HepG2 (cell line): ENCODE results near the gene CCDC154. TPM values are rescaled to one million over a fixed set of nuclear protein-coding genes. Genes with fewer than 3 reads are reported as not detected.

Experiments
- ATAC-seq: fragments of 200-7000 bp; cut with Tn5 transposase; 3 replicates; pipeline ENCODE4 v1.9.1; 2020; ENCODE audit warnings: mild to moderate bottlenecking, moderate library complexity
- BruUV-seq: library from RNA; stranded (reverse); fragments of 400-500 nt; replicated peaks from 2 replicates; lab custom pipeline; 2021; lab: Mats Ljungman, UMichigan
- CTCF ChIA-PET: fragments of 300-600 bp; formaldehyde crosslinking; extraction: SDS; loops from one replicate; lab custom pipeline; 2021; ENCODE audit warnings: low total read pairs, inconsistent platforms, low intra/inter-chr PET ratio; lab: Yijun Ruan, JAX
- POLR2A ChIA-PET: fragments of 350-600 bp; sonication (Branson Sonifier 250); formaldehyde crosslinking; loops from one replicate; lab custom pipeline; 2020; ENCODE audit warnings: antibody characterized with exemption, inconsistent platforms; lab: Yijun Ruan, JAX
- DNase-seq: peaks from one replicate; pipeline ENCODE4 v3.0.0-alpha.2; 2015; ENCODE audit warnings: low spot score
- FAIRE-seq: peaks from 3 replicates; lab custom pipeline; 2011; peaks lifted over from hg19 to GRCh38; lab: Jason Lieb, UNC
- H2AFZ ChIP-seq: one replicate; pipeline ENCODE4 v1.6.1; 2011; ENCODE audit warnings: low read length, inconsistent platforms
- H3K27ac ChIP-seq: fragments of 300-600 bp; 3 replicates; pipeline ENCODE4 v1.8.0; 2011; ENCODE audit warnings: mixed run types, mild to moderate bottlenecking, mixed read lengths, low read length, inconsistent platforms; ENCODE audit not compliant: insufficient read depth; ENCODE audit errors: extremely low read length
- H3K27me3 ChIP-seq, 2 experiments: fragments of 200-600 bp in 1 of 2; 2 replicates in 1 of 2; 3 replicates in 1 of 2; pipeline versions ENCODE4 v1.6.0 to v1.8.0; 2011; ENCODE audit warnings: low read length in 2 of 2, mild to moderate bottlenecking in 2 of 2, moderate library complexity in 2 of 2, inconsistent platforms in 1 of 2; ENCODE audit not compliant: insufficient read depth in 2 of 2, control insufficient read depth in 1 of 2
- H3K36me3 ChIP-seq, 2 experiments: fragments of 200-600 bp in 1 of 2; replicated peaks in 1 of 2; 2 replicates in 1 of 2; 3 replicates in 1 of 2; pipeline versions ENCODE4 v1.5.1 to v1.8.0; 2011; ENCODE audit warnings: low read length in 2 of 2, inconsistent platforms in 1 of 2; ENCODE audit not compliant: insufficient read depth in 2 of 2, control insufficient read depth in 1 of 2
- H3K4me1 ChIP-seq: 2 replicates; pipeline ENCODE4 v1.5.1; 2012; ENCODE audit warnings: low read length, inconsistent platforms; ENCODE audit not compliant: insufficient read depth
- H3K4me2 ChIP-seq: 2 replicates; pipeline ENCODE4 v1.6.0; 2011; ENCODE audit warnings: low read depth, low read length, inconsistent platforms
- H3K4me3 ChIP-seq, 3 experiments: fragments of 200-600 bp in 1 of 3; sonication (generic), shearing (Covaris generic) in 1 of 3; replicated peaks in 1 of 3; 2 replicates each; pipeline ENCODE4 v1.5.1; 2011 to 2016; ENCODE audit warnings: low read length in 3 of 3, inconsistent platforms in 2 of 3, low read depth in 2 of 3, mild to moderate bottlenecking in 2 of 3, control low read depth in 1 of 3, mixed read lengths in 1 of 3; ENCODE audit not compliant: insufficient read depth in 1 of 3
- H3K79me2 ChIP-seq: one replicate; pipeline ENCODE4 v1.6.1; 2011; ENCODE audit warnings: low read length, inconsistent platforms; ENCODE audit not compliant: insufficient read depth
- H3K9ac ChIP-seq: 2 replicates; pipeline ENCODE4 v1.6.0; 2011; ENCODE audit warnings: mild to moderate bottlenecking, low read depth, low read length, inconsistent platforms; ENCODE audit not compliant: insufficient read depth
- H3K9me3 ChIP-seq: 2 replicates; pipeline ENCODE4 v1.5.1; 2012; ENCODE audit warnings: mild to moderate bottlenecking, low read length
- H4K20me1 ChIP-seq: 2 replicates; pipeline ENCODE4 v1.6.0; 2011; ENCODE audit warnings: inconsistent platforms, mild to moderate bottlenecking, low read length, moderate library complexity; ENCODE audit not compliant: insufficient read depth
- ATAD3A ChIP-seq: sonication (generic); formaldehyde crosslinking; IDR thresholded peaks from 2 replicates; pipeline ENCODE4 v1.4.0; 2020; ENCODE audit warnings: missing genetic modification reagents
- BCLAF1 ChIP-seq: fragments of 450-650 bp; IDR thresholded peaks from 2 replicates; pipeline ENCODE4 v1.6.1; 2017; ENCODE audit warnings: mild to moderate bottlenecking
- KDM6A ChIP-seq: IDR thresholded peaks from 2 replicates; pipeline ENCODE4 v1.6.1; 2016; ENCODE audit warnings: low read depth
- NRL ChIP-seq: sonication (generic); formaldehyde crosslinking; IDR thresholded peaks from 2 replicates; pipeline ENCODE4 v1.5.0; 2020; ENCODE audit warnings: missing genetic modification reagents, mild to moderate bottlenecking, moderate library complexity, borderline replicate concordance
- TAF15 ChIP-seq: fragments of 200-400 bp; formaldehyde crosslinking; IDR thresholded peaks from one replicate; pipeline ENCODE4 v1.6.1; 2018; ENCODE audit warnings: mild to moderate bottlenecking, low read depth, low read length; ENCODE audit not compliant: poor library complexity, severe bottlenecking
- ZBTB4 ChIP-seq: sonication (generic); formaldehyde crosslinking; IDR thresholded peaks from 2 replicates; pipeline ENCODE4 v1.4.0; 2020; ENCODE audit warnings: missing genetic modification reagents, mild to moderate bottlenecking, borderline replicate concordance
- ZFP37 ChIP-seq: sonication (generic); formaldehyde crosslinking; IDR thresholded peaks from 2 replicates; pipeline ENCODE4 v1.4.0; 2020; ENCODE audit warnings: missing genetic modification reagents, borderline replicate concordance
- ZNF34 ChIP-seq: sonication (generic); formaldehyde crosslinking; IDR thresholded peaks from 2 replicates; pipeline ENCODE4 v1.4.0; 2020; ENCODE audit warnings: mild to moderate bottlenecking, missing genetic modification reagents, borderline replicate concordance
- ZNF484 ChIP-seq: sonication (generic); formaldehyde crosslinking; IDR thresholded peaks from 2 replicates; pipeline ENCODE4 v1.5.1; 2020; ENCODE audit warnings: mild to moderate bottlenecking, low read depth, missing genetic modification reagents, borderline replicate concordance
- ZNF563 ChIP-seq: sonication (generic); formaldehyde crosslinking; IDR thresholded peaks from 2 replicates; pipeline ENCODE4 v1.8.0; 2022; ENCODE audit warnings: mild to moderate bottlenecking, moderate library complexity, missing genetic modification reagents
- ZNF841 ChIP-seq: sonication (generic); formaldehyde crosslinking; IDR thresholded peaks from 2 replicates; pipeline ENCODE4 v1.8.1; 2023; ENCODE audit warnings: missing genetic modification reagents, borderline replicate concordance
- ZSCAN22 ChIP-seq: sonication (generic); formaldehyde crosslinking; IDR thresholded peaks from 2 replicates; pipeline ENCODE4 v1.4.0; 2020; ENCODE audit warnings: mild to moderate bottlenecking, missing genetic modification reagents
- WGBS: methylation state at CpG from one replicate; pipeline ENCODE4 v1.1.6; 2017; ENCODE audit warnings: low lambda C conversion rate; 5-methylcytosine and 5-hydroxymethylcytosine counted together
- in situ Hi-C: cut with HindIII; loops from 2 replicates; pipeline ENCODE4 v1.10.0; 2017; ENCODE audit warnings: low pct_unique_long_range_greater_than_20kb; ENCODE audit not compliant: extremely low pct_ligation_motif_present
- intact Hi-C: fragments of 100-400 bp; cut with micrococcal nuclease; formaldehyde crosslinking; loops from one replicate; pipeline ENCODE4 v1.10.0; 2022; ENCODE audit not compliant: unreplicated experiment
- polyA plus RNA-seq, 8 experiments: library from polyadenylated mRNA; depleted of rRNA in 3 of 8; stranded (reverse) in 7 of 8; unstranded in 1 of 8; fragments of >200 nt; fragmentation: Illumina TruSeq in 4 of 8; extraction: Trizol in 4 of 8; gene quantifications; 2 replicates each; pipeline versions ENCODE4 v1.2.1 to v1.2.3, GENCODE V29; 2011 to 2016; ENCODE audit warnings: low read depth in 4 of 8, missing spikeins in 1 of 8, mixed read lengths in 1 of 8; ENCODE audit not compliant: insufficient read depth in 1 of 8
- total RNA-seq, 5 experiments: library from RNA; depleted of rRNA; stranded (reverse); fragments of >200 nt; fragmentation: Illumina TruSeq; extraction: Trizol; gene quantifications; 2 replicates each; pipeline ENCODE4 v1.2.3, GENCODE V29; 2016; ENCODE audit warnings: low read depth in 1 of 5
- TF ChIP-seq, protein P1 (sequence below): sonication (generic); formaldehyde crosslinking; IDR thresholded peaks from 2 replicates; pipeline ENCODE4 v1.4.0; 2020; ENCODE audit warnings: missing genetic modification reagents
- TF ChIP-seq, protein P2 (sequence below): sonication (generic); formaldehyde crosslinking; IDR thresholded peaks from 2 replicates; pipeline ENCODE4 v1.5.0; 2020; ENCODE audit warnings: missing genetic modification reagents

Gene CCDC154
- total and polyA plus RNA-seq, 2 of the 13 experiments (the other 11 are each of a cell fraction or from before 2014, with no cell fraction given) = 0.92 to 1.5 TPM

DNA sequence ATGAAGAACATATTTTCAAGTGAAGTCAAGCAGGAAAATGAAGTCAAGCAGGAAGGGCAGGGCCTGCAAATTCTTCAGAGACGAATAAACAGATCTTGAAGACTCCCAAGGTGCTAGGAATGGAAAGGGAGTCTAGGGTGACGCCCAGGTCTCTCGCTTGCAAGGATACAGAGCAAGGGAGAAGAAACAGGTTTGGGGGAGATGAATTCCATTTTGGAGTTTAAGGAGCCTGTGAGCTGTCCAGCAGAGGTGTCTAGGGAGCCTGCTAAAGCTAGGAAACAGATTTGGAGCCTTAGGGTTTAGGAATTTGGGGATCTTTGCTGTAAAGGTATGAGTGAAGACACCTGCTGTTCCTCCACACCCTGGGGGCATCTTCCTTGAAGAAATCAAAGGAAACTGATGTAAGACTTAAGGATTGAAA, 27.8 kb downstream of the CCDC154 start:
- ChIA-PET POLR2A (no interaction called here), CTCF (no interaction called here)
- H3K9me3 ChIP-seq = no peaks in the 10 kb centered on the region
- ATAC-seq (no peak), FAIRE-seq (no peak), DNase-seq (no peak)
- no peak overlapping the region for H3K4me2 ChIP-seq
- H4K20me1 ChIP-seq = no peaks in the 10 kb centered on the region
- H2AFZ ChIP-seq = no peak overlapping the region
- H3K9ac ChIP-seq = no peak overlapping the region
- no peak overlapping the region for H3K27ac ChIP-seq
- 97% methylated on average over 3 of the region's 3 CpGs for WGBS
- intact Hi-C loops = no loop called here
- in situ Hi-C loops = no loop called here
- no peaks in the 10 kb centered on the region; a peak in 1 of 5 replicates for H3K27me3 ChIP-seq
- BruUV-seq = no TSS peak
- H3K79me2 ChIP-seq = peaks cover 16% of the 10 kb centered on the region
- H3K36me3 ChIP-seq = no peaks in the 10 kb centered on the region; a peak in 2 of 5 replicates
- H3K4me3 ChIP-seq = no peak overlapping the region
- H3K4me1 ChIP-seq = peaks cover 37% of the 10 kb centered on the region
- TF ChIP-seq ZSCAN22 (CRISPR knock-in tag) (no peak), TAF15 (no peak), BCLAF1 (no peak), ATAD3A (CRISPR knock-in tag) (no peak), KDM6A (CRISPR knock-in tag) (no peak), ZBTB4 (CRISPR knock-in tag) (no peak), ZNF484 (CRISPR knock-in tag) (no peak), NRL (CRISPR knock-in tag) (no peak), ZFP37 (CRISPR knock-in tag) (no peak), ZNF563 (no peak), ZNF841 (CRISPR knock-in tag) (no peak), ZNF34 (CRISPR knock-in tag) (no peak)
- TF ChIP-seq, protein P1, sequence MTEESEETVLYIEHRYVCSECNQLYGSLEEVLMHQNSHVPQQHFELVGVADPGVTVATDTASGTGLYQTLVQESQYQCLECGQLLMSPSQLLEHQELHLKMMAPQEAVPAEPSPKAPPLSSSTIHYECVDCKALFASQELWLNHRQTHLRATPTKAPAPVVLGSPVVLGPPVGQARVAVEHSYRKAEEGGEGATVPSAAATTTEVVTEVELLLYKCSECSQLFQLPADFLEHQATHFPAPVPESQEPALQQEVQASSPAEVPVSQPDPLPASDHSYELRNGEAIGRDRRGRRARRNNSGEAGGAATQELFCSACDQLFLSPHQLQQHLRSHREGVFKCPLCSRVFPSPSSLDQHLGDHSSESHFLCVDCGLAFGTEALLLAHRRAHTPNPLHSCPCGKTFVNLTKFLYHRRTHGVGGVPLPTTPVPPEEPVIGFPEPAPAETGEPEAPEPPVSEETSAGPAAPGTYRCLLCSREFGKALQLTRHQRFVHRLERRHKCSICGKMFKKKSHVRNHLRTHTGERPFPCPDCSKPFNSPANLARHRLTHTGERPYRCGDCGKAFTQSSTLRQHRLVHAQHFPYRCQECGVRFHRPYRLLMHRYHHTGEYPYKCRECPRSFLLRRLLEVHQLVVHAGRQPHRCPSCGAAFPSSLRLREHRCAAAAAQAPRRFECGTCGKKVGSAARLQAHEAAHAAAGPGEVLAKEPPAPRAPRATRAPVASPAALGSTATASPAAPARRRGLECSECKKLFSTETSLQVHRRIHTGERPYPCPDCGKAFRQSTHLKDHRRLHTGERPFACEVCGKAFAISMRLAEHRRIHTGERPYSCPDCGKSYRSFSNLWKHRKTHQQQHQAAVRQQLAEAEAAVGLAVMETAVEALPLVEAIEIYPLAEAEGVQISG = no peak
- TF ChIP-seq, protein P2, sequence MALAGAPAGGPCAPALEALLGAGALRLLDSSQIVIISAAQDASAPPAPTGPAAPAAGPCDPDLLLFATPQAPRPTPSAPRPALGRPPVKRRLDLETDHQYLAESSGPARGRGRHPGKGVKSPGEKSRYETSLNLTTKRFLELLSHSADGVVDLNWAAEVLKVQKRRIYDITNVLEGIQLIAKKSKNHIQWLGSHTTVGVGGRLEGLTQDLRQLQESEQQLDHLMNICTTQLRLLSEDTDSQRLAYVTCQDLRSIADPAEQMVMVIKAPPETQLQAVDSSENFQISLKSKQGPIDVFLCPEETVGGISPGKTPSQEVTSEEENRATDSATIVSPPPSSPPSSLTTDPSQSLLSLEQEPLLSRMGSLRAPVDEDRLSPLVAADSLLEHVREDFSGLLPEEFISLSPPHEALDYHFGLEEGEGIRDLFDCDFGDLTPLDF (CRISPR knock-in tag) = no peak
